MM.1S (cell line): ENCODE results near the gene SYCN.

Experiments
- CTCF ChIP-seq: fragments of 300-600 bp; sonication (generic); IDR thresholded peaks from 2 replicates; pipeline ENCODE4 v1.5.1; 2016; ENCODE audit warnings: antibody characterized with exemption, low read length, mixed read lengths
- EZH2 ChIP-seq: fragments of 300-600 bp; sonication (generic); optimal IDR thresholded peaks from 2 replicates; pipeline ENCODE3; 2017; ENCODE audit warnings: low read depth, mild to moderate bottlenecking, antibody characterized with exemption, low read length, mixed read lengths
- EZH2phosphoT487 ChIP-seq: fragments of 300-600 bp; sonication (generic); IDR thresholded peaks from 2 replicates; pipeline ENCODE4 v1.6.1; 2018; ENCODE audit warnings: antibody characterized with exemption, low read length

- TF ChIP-seq CTCF (no peak), EZH2 (no peak), EZH2phosphoT487 (no peak)
Measured at GRCh38 chr19:39202998-39203355, 1.1 kb downstream of the SYCN start.
